BLaER1 (cell line): ENCODE measurements around the gene LRRC39.

Source experiments
- H3K27ac ChIP-seq: shearing (Covaris generic); formaldehyde crosslinking; 2 replicates; pipeline ENCODE4 v1.8.1; 2022
- H3K27me3 ChIP-seq: shearing (Covaris generic); formaldehyde crosslinking; 2 replicates; pipeline ENCODE4 v1.8.1; 2022
- H3K36me3 ChIP-seq: shearing (Covaris generic); formaldehyde crosslinking; 2 replicates; pipeline ENCODE4 v1.8.1; 2022
- H3K4me1 ChIP-seq: shearing (Covaris generic); formaldehyde crosslinking; 2 replicates; pipeline ENCODE4 v1.8.1; 2022
- H3K4me2 ChIP-seq: shearing (Covaris generic); formaldehyde crosslinking; 2 replicates; pipeline ENCODE4 v1.8.1; 2022
- H3K4me3 ChIP-seq: shearing (Covaris generic); formaldehyde crosslinking; 2 replicates; pipeline ENCODE4 v1.8.1; 2022
- H3K9ac ChIP-seq: shearing (Covaris generic); formaldehyde crosslinking; 2 replicates; pipeline ENCODE4 v1.8.1; 2022
- H3K9me3 ChIP-seq: shearing (Covaris generic); formaldehyde crosslinking; 2 replicates; pipeline ENCODE4 v1.8.1; 2022
- H4K20me1 ChIP-seq: shearing (Covaris generic); formaldehyde crosslinking; 2 replicates; pipeline ENCODE4 v1.8.1; 2022
- Cebpa-rat ChIP-seq: shearing (Covaris generic); IDR thresholded peaks from 2 replicates; pipeline ENCODE4 v1.8.1; 2022

The LRRC39 gene

DNA sequence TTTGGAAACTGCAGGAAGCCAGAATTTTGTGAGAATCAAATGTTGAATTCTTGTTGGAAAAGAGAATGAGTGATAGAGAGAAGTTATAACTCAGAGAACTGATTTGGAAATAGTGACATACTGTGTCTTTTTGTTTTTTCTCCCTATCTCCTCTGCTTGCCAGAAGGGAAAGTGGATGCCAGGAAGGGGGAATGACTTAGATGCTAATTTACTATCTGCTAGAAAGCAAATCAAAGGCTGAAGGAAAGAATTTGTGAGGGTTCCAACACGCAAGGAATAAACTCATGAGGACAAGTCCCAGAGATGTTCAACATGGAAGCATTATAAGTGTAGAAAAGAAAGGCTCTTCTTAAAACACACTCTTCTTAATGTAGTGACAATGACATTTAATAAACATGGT, 20.5 kb upstream of the LRRC39 start:
- Histone ChIP-seq H3K4me2 (no peak overlapping the region), H3K4me1 (no peaks in the 10 kb centered on the region), H3K4me3 (no peak overlapping the region), H3K27ac (no peak overlapping the region), H3K27me3 (no peaks in the 10 kb centered on the region), H3K36me3 (peaks cover 83% of the 10 kb centered on the region), H3K9me3 (peaks cover 18% of the 10 kb centered on the region), H4K20me1 (no peaks in the 10 kb centered on the region), H3K9ac (no peak overlapping the region)
- no peak for TF ChIP-seq Cebpa-rat

DNA sequence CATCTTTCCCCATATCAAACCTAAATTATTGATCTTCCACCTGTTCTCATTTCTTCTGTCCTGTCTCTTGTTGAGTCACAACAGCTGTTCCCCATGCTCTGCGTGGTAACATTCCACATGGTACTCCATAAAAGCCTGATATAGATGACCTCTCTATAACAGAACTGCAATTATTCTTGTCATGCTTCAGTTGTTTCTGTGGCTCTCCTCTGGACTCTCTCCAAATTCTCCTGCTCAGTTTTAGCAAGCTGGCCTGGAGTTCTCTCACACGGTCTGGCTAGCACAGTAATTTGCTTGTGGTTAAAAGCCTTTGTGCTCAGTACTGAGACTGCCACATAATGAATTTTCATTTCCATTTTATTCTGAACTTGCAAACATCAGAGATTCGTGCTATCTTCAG, 10.6 kb upstream of the LRRC39 start:
- peaks cover 23% of the 10 kb centered on the region for H3K4me1 ChIP-seq
- no peaks in the 10 kb centered on the region for H3K27me3 ChIP-seq
- no peaks in the 10 kb centered on the region for H4K20me1 ChIP-seq
- no peak overlapping the region for H3K9ac ChIP-seq
- TF ChIP-seq Cebpa-rat, result no peak
- H3K4me2 ChIP-seq, result no peak overlapping the region
- 0 out of 2 replicates have a peak, but pooled peaks cover under 1% of the 10 kb centered on the region for H3K9me3 ChIP-seq
- peaks cover 18% of the 10 kb centered on the region for H3K36me3 ChIP-seq
- no peak overlapping the region for H3K27ac ChIP-seq
- no peak overlapping the region for H3K4me3 ChIP-seq

DNA sequence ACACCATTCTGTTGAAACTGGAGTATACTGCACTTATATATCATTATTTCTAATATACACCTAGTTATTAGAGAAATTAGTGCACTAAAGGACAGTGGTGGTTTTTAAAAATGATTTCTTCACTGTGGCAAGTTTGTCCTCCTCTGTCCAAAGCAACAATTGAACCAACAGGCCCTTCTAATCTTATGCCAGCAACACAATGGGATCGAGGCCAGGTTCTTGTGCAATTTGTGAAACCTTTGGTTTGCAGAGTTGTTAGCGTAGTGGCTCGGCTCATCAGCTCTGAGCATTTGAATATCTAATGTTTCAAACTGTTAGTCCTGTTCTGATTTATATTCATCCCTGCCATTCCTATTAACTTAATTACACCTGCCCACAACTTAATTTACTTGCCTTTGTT, 9.9 kb upstream of the LRRC39 start:
- peaks cover 23% of the 10 kb centered on the region for H3K4me1 ChIP-seq
- no peaks in the 10 kb centered on the region for H4K20me1 ChIP-seq
- no peak overlapping the region for H3K4me3 ChIP-seq
- 0 out of 2 replicates have a peak, but pooled peaks cover 4% of the 10 kb centered on the region for H3K9me3 ChIP-seq
- H3K36me3 ChIP-seq, result peaks cover 12% of the 10 kb centered on the region; the same call in 1 of the 2 replicates
- H3K27ac ChIP-seq, result no peak overlapping the region
- H3K27me3 ChIP-seq, result no peaks in the 10 kb centered on the region
- no peak for TF ChIP-seq Cebpa-rat
- no peak overlapping the region for H3K4me2 ChIP-seq
- no peak overlapping the region for H3K9ac ChIP-seq

DNA sequence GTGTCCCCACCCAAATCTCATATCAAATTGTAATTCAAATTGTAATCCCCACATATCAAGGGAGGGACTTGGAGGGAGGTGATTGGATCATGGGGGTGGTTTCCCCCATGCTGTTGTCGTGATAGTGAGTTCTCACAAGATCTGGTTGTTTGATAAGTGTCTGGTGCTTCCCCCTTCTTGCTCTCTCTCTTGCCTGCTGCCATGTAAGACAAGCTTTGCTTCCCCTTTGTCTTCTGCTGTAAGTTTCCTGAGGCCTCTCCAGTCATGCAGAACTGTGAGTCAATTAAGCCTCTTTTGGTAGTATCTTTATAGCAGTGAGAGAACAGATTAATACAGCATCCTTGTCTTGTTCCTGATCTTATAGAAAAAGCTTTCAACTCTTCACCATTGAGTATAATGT, 6.5 kb upstream of the LRRC39 start:
- H3K4me1 ChIP-seq, result peaks cover 21% of the 10 kb centered on the region
- no peak overlapping the region for H3K9ac ChIP-seq
- 0 out of 2 replicates have a peak overlapping the region, but pooled peaks have one; percentile 9 for H3K4me2 ChIP-seq
- no peak for TF ChIP-seq Cebpa-rat
- H3K4me3 ChIP-seq, result no peak overlapping the region
- H3K9me3 ChIP-seq, result 0 out of 2 replicates have a peak, but pooled peaks cover 4% of the 10 kb centered on the region
- no peaks in the 10 kb centered on the region for H4K20me1 ChIP-seq
- no peaks in the 10 kb centered on the region for H3K27me3 ChIP-seq
- H3K27ac ChIP-seq, result no peak overlapping the region
- H3K36me3 ChIP-seq, result no peaks in the 10 kb centered on the region

DNA sequence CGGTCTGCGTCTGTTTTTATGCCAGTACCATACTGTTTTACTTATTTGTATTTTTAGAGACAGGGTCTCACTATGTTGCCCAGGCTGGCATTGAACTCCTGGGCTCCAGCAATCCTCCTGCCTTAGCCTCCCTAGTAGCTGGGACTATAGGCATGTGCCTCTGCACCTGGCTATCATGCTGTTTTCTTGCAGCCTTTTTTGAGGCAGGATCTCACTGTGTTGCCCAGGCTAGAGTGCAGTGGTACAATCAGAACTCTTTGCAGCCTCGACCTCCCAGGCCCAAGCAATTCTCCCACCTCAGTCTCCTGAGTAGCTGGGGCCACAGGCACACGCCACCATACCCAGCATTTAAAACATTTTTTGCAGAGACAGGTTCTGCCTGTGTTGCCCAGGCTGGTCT, 5.3 kb upstream of the LRRC39 start:
- no peak for TF ChIP-seq Cebpa-rat
- Histone ChIP-seq H3K4me3 (no peak overlapping the region), H3K27ac (no peak overlapping the region), H3K9me3 (0 out of 2 replicates have a peak, but pooled peaks cover 4% of the 10 kb centered on the region), H3K4me1 (peaks cover 11% of the 10 kb centered on the region), H3K9ac (no peak overlapping the region), H4K20me1 (no peaks in the 10 kb centered on the region), H3K27me3 (no peaks in the 10 kb centered on the region), H3K4me2 (no peak overlapping the region), H3K36me3 (no peaks in the 10 kb centered on the region)

DNA sequence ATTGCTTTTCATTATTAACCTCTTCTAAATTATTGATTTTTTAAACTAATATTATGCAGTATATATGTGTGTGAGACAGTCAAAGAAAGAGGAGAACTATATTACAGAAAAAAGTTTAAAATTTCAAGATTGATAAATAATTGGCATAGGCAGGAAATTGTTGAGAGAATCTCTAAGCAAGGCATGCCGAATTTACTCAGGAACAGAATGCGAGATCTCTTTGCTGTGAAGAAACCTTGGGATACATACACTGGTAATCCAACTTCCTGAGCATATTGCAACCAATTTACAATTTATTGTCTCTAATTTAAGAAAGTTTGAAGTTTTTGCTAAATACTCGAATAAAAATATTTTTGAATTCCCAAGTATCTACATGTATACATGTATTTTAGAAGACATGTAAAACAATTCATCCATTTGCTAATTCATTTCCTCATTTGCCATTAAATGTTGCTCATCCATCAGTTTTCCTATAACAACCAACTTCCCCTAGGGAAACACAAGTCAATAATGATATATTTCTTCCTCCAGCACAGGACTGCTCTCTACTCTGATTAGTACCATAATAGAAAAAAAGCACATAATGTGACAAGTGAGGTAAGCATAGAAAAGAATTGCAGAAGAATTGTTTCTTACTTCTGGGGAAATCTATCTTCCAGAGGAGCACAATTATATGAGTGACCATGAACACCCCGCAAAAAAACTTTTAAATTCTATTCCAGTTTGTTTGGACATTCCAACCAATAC, 588 bp downstream of the LRRC39 start:
- H3K9me3 ChIP-seq, result no peaks in the 10 kb centered on the region
- H3K27me3 ChIP-seq, result no peaks in the 10 kb centered on the region
- H4K20me1 ChIP-seq, result no peaks in the 10 kb centered on the region
- no peak overlapping the region for H3K27ac ChIP-seq
- H3K4me2 ChIP-seq, result no peak overlapping the region
- H3K4me3 ChIP-seq, result no peak overlapping the region
- H3K9ac ChIP-seq, result no peak overlapping the region
- H3K4me1 ChIP-seq, result no peaks in the 10 kb centered on the region
- no peak for TF ChIP-seq Cebpa-rat
- H3K36me3 ChIP-seq, result no peaks in the 10 kb centered on the region

DNA sequence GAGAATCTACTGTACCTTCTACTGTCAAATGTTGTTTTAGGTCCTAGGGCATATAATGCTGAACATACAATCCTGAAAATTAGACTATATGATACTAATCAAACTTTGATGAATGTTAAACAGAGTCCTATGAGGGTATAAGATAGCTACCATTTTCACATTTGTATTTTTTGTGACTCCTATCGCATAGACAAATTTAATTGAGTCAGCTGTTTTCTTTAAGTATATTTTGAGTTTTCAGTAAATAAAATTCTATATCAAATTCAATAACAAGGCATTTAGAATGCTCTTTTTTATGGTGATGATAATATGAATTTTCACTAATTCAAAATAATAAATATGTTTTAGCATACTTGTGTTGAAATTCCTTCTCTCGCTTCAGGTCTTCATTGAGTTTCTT, 10.0 kb downstream of the LRRC39 start:
- H3K36me3 ChIP-seq, result no peaks in the 10 kb centered on the region
- TF ChIP-seq Cebpa-rat, result no peak
- no peaks in the 10 kb centered on the region for H3K27me3 ChIP-seq

DNA sequence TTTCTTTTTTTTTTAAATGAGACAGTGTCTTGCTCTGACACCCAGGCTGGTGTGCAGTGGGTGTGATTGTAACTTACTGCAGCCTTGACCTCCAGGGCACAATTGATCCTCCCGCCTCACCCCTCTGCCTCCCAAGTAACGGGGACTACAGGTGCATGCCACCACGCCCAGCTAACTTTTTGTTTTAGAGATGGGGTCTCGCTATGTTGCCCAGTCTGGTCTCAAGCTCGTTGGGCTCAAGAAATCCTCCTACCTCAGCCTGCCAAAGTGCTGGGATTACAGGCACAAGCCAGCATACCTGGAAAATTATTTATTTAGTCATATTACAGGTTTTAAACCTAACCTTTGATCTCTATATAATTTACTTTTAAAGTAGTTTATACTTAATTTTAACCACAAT, 13.4 kb downstream of the LRRC39 start:
- no peak for TF ChIP-seq Cebpa-rat
- Histone ChIP-seq H3K4me1 (peaks cover 9% of the 10 kb centered on the region; the same call in 1 of the 2 replicates), H3K9me3 (no peaks in the 10 kb centered on the region), H3K9ac (no peak overlapping the region), H3K36me3 (no peaks in the 10 kb centered on the region), H3K27me3 (no peaks in the 10 kb centered on the region), H3K27ac (no peak overlapping the region), H3K4me2 (no peak overlapping the region), H4K20me1 (no peaks in the 10 kb centered on the region), H3K4me3 (no peak overlapping the region)

More for the DNA sequence above, 10.0 kb downstream of the LRRC39 start:
- peaks cover 9% of the 10 kb centered on the region; the same call in 1 of the 2 replicates for H3K4me1 ChIP-seq
- H3K9me3 ChIP-seq, result no peaks in the 10 kb centered on the region
- H4K20me1 ChIP-seq, result no peaks in the 10 kb centered on the region
- H3K27ac ChIP-seq, result no peak overlapping the region
- H3K9ac ChIP-seq, result no peak overlapping the region
- H3K4me3 ChIP-seq, result no peak overlapping the region
- H3K4me2 ChIP-seq, result no peak overlapping the region

DNA sequence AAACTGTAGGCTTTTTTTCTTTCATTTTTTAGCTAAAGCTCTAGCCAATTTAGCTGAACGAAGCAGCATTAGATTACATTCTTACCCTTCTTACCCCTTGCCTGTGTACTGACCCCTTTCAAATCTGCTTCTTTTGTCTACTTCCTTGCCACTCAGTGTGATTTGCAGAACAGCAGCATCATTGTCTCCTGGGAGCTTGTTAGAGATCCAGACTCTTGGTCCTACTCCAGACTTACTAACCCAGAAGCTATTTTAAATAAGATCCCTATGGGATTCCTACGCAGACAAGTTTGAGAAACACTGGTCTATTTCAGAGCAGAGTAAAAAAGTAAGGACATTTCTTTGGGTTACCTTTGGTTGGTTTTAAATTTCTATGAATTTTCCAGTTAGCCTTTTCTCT, 13.8 kb downstream of the LRRC39 start:
- peaks cover 9% of the 10 kb centered on the region; the same call in 1 of the 2 replicates for H3K4me1 ChIP-seq
- peak overlapping the region; percentile 9; the same call in 1 of the 2 replicates for H3K4me2 ChIP-seq
- no peak overlapping the region for H3K27ac ChIP-seq

DNA sequence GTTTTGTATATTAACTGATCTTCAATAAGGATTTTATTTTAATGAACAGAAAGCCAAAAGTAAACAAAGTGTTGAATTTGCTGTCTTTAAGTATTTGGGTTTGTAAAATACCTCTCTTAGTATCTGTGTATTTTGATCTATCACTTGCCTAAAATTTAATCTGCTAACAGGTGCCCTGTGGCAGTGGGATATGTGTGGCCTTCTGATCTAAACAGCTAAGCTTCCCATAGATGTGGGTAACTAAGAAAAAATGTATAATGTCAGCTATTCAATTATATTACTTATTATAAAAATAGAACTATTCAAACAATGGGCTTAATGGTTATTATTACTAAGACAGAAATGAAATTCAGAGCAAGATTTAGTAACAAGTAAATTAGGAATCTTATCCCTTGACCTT, 15.2 kb downstream of the LRRC39 start:
- no peak overlapping the region for H3K9ac ChIP-seq
- no peaks in the 10 kb centered on the region for H4K20me1 ChIP-seq
- no peak for TF ChIP-seq Cebpa-rat
- H3K4me3 ChIP-seq, result no peak overlapping the region
- H3K4me1 ChIP-seq, result peaks cover 9% of the 10 kb centered on the region; the same call in 1 of the 2 replicates
- H3K27ac ChIP-seq, result no peak overlapping the region
- H3K36me3 ChIP-seq, result no peaks in the 10 kb centered on the region
- no peak overlapping the region for H3K4me2 ChIP-seq
- no peaks in the 10 kb centered on the region for H3K9me3 ChIP-seq
- no peaks in the 10 kb centered on the region for H3K27me3 ChIP-seq

More for the DNA sequence above, 13.8 kb downstream of the LRRC39 start:
- no peaks in the 10 kb centered on the region for H3K27me3 ChIP-seq
- no peak overlapping the region for H3K4me3 ChIP-seq
- H3K9me3 ChIP-seq, result no peaks in the 10 kb centered on the region
- H4K20me1 ChIP-seq, result no peaks in the 10 kb centered on the region
- H3K36me3 ChIP-seq, result no peaks in the 10 kb centered on the region
- H3K9ac ChIP-seq, result no peak overlapping the region
- TF ChIP-seq Cebpa-rat, result no peak
